H1 (cell line): ENCODE results near the gene PKP1. TPM values are rescaled to one million over a fixed set of nuclear protein-coding genes. Genes with fewer than 3 reads are reported as not detected.
A peak's percentile ranks its signal among the peaks of the same experiment; 100 is the strongest.

Experiments
- CTCF ChIA-PET: fragments of 300-600 bp; sonication (Branson Sonifier 250); formaldehyde crosslinking; loops from one replicate; lab custom pipeline; 2021; ENCODE audit not compliant: partially characterized antibody; lab: Charles Lee
- POLR2A ChIA-PET: fragments of 300-600 bp; sonication (Branson Sonifier 250); formaldehyde crosslinking; loops from one replicate; lab custom pipeline; 2021; ENCODE audit warnings: inconsistent platforms; ENCODE audit not compliant: partially characterized antibody; lab: Charles Lee
- DNase-seq, 2 experiments: peaks; one replicate each; pipeline versions ENCODE4 v3.0.0 to v3.0.0-alpha.2; 2010 to 2022; ENCODE audit warnings: low spot score in 2 of 2, low read depth in 1 of 2, mixed read lengths in 1 of 2
- FAIRE-seq: peaks from 2 replicates; lab custom pipeline; 2011; peaks lifted over from hg19 to GRCh38; lab: Jason Lieb, UNC
- H2AFZ ChIP-seq: 2 replicates; pipeline ENCODE4 v1.8.1; 2012; ENCODE audit warnings: low read length, inconsistent platforms
- H2AK5ac ChIP-seq: 2 replicates; pipeline ENCODE4 v1.6.1; 2013; ENCODE audit warnings: low read depth, low read length
- H2BK120ac ChIP-seq: replicated peaks from 2 replicates; pipeline ENCODE3; 2013; ENCODE audit warnings: low read depth, low read length, inconsistent platforms
- H2BK12ac ChIP-seq: 2 replicates; pipeline ENCODE4 v1.6.1; 2013; ENCODE audit warnings: low read depth, low read length
- H2BK15ac ChIP-seq: 2 replicates; pipeline ENCODE4 v1.6.1; 2013; ENCODE audit warnings: low read length
- H2BK20ac ChIP-seq: 2 replicates; pipeline ENCODE4 v1.6.1; 2013; ENCODE audit warnings: low read length
- H2BK5ac ChIP-seq: 2 replicates; pipeline ENCODE4 v1.6.1; 2013; ENCODE audit warnings: low read depth, low read length
- H3K14ac ChIP-seq: 2 replicates; pipeline ENCODE4 v1.6.1; 2013; ENCODE audit warnings: inconsistent platforms; ENCODE audit not compliant: insufficient read length
- H3K18ac ChIP-seq: 2 replicates; pipeline ENCODE4 v1.6.1; 2013; ENCODE audit warnings: low read length; ENCODE audit errors: extremely low read depth
- H3K23ac ChIP-seq: 2 replicates; pipeline ENCODE4 v1.6.1; 2013; ENCODE audit warnings: inconsistent platforms; ENCODE audit not compliant: insufficient read length
- H3K23me2 ChIP-seq: 2 replicates; pipeline ENCODE4 v1.6.1; 2013; ENCODE audit warnings: low read depth, low read length
- H3K27ac ChIP-seq: 2 replicates; pipeline ENCODE4 v1.6.1; 2011; ENCODE audit warnings: low read depth, low read length, inconsistent platforms
- H3K27me3 ChIP-seq, 4 experiments: replicated peaks in 1 of 4; 1 replicate in 1 of 4; 2 replicates in 3 of 4; pipeline versions ENCODE4 v1.6.1 to v1.8.1; 2011 to 2013; ENCODE audit warnings: low read length in 3 of 4, mild to moderate bottlenecking in 3 of 4, inconsistent platforms in 2 of 4, mixed read lengths in 2 of 4, moderate library complexity in 1 of 4; ENCODE audit not compliant: control insufficient read depth in 3 of 4, insufficient read depth in 3 of 4; ENCODE audit errors: extremely low read depth in 1 of 4
- H3K36me3 ChIP-seq, 4 experiments: 2 replicates each; pipeline versions ENCODE4 v1.6.1 to v1.8.1; 2011 to 2013; ENCODE audit warnings: mild to moderate bottlenecking in 4 of 4, low read length in 3 of 4, moderate library complexity in 2 of 4, control low read depth in 1 of 4, inconsistent platforms in 1 of 4; ENCODE audit not compliant: insufficient read depth in 4 of 4, control insufficient read depth in 2 of 4
- H3K4ac ChIP-seq: replicated peaks from 2 replicates; pipeline ENCODE3; 2013; ENCODE audit warnings: low read length, low read depth, mixed read lengths, inconsistent platforms; ENCODE audit not compliant: insufficient read length
- H3K4me1 ChIP-seq, 4 experiments: replicated peaks in 1 of 4; 1 replicate in 1 of 4; 2 replicates in 3 of 4; pipeline versions ENCODE4 v1.6.1 to v1.8.1; 2011 to 2013; ENCODE audit warnings: low read length in 3 of 4, inconsistent platforms in 2 of 4, mixed read lengths in 1 of 4; ENCODE audit not compliant: insufficient read depth in 4 of 4, control insufficient read depth in 3 of 4
- H3K4me2 ChIP-seq, 2 experiments: 2 replicates each; pipeline versions ENCODE4 v1.6.1 to v1.8.1; 2011 to 2013; ENCODE audit warnings: low read depth in 2 of 2, low read length in 2 of 2, control low read depth in 1 of 2, inconsistent platforms in 1 of 2, mild to moderate bottlenecking in 1 of 2; ENCODE audit not compliant: insufficient read depth in 1 of 2
- H3K4me3 ChIP-seq, 4 experiments: fragments of 200-600, 300-600 bp in 1 of 4; sonication (generic), shearing (Covaris generic), sonication (Bioruptor Twin) in 1 of 4; 2 replicates each; pipeline versions ENCODE4 v1.5.1 to v1.8.1; 2011 to 2016; ENCODE audit warnings: low read length in 4 of 4, low read depth in 3 of 4, control low read depth in 2 of 4, inconsistent platforms in 2 of 4, mild to moderate bottlenecking in 2 of 4, mixed read lengths in 1 of 4, moderate library complexity in 1 of 4; ENCODE audit not compliant: insufficient read depth in 2 of 4; ENCODE audit errors: extremely low read depth in 1 of 4
- H3K56ac ChIP-seq: replicated peaks from 2 replicates; pipeline ENCODE3; 2013; ENCODE audit warnings: low read depth, mild to moderate bottlenecking, mixed read lengths, low read length, inconsistent platforms; ENCODE audit not compliant: insufficient read length
- H3K79me1 ChIP-seq: 2 replicates; pipeline ENCODE4 v1.6.1; 2013; ENCODE audit warnings: low read depth, low read length, control low read depth
- H3K79me2 ChIP-seq, 2 experiments: 2 replicates each; pipeline versions ENCODE4 v1.6.1 to v1.8.1; 2012 to 2013; ENCODE audit warnings: low read length in 2 of 2, mild to moderate bottlenecking in 2 of 2, inconsistent platforms in 1 of 2; ENCODE audit not compliant: insufficient read depth in 2 of 2, control insufficient read depth in 1 of 2
- H3K9ac ChIP-seq, 4 experiments: replicated peaks in 1 of 4; 1 replicate in 1 of 4; 2 replicates in 3 of 4; pipeline versions ENCODE4 v1.6.1 to v1.8.1; 2011 to 2013; ENCODE audit warnings: low read depth in 3 of 4, low read length in 3 of 4, control low read depth in 2 of 4, mild to moderate bottlenecking in 2 of 4, moderate library complexity in 2 of 4, inconsistent platforms in 1 of 4; ENCODE audit errors: extremely low read depth in 1 of 4
- H3K9me3 ChIP-seq, 2 experiments: 2 replicates each; pipeline versions ENCODE4 v1.6.1 to v1.8.1; 2012 to 2013; ENCODE audit warnings: mild to moderate bottlenecking in 2 of 2, moderate library complexity in 2 of 2, control low read depth in 1 of 2, inconsistent platforms in 1 of 2, low read depth in 1 of 2, low read length in 1 of 2, mixed read lengths in 1 of 2; ENCODE audit not compliant: insufficient read depth in 2 of 2
- H4K20me1 ChIP-seq, 2 experiments: replicated peaks in 1 of 2; 2 replicates each; pipeline versions ENCODE3 to v1.8.1; 2011 to 2013; ENCODE audit warnings: inconsistent platforms in 2 of 2, low read length in 2 of 2, mild to moderate bottlenecking in 1 of 2; ENCODE audit not compliant: insufficient read depth in 2 of 2, control insufficient read depth in 1 of 2
- H4K5ac ChIP-seq: 2 replicates; pipeline ENCODE4 v1.6.1; 2013; ENCODE audit warnings: low read length, low read depth, mixed read lengths, inconsistent platforms; ENCODE audit not compliant: insufficient read length
- H4K8ac ChIP-seq: 2 replicates; pipeline ENCODE4 v1.8.0; 2013; ENCODE audit warnings: mild to moderate bottlenecking, moderate library complexity, low read length, inconsistent platforms; ENCODE audit not compliant: insufficient read depth; ENCODE audit errors: extremely low read depth
- H4K91ac ChIP-seq: replicated peaks from 2 replicates; pipeline ENCODE3; 2013; ENCODE audit warnings: low read length, mixed read lengths, inconsistent platforms; ENCODE audit not compliant: insufficient read length
- BCL11A ChIP-seq, 2 experiments: IDR thresholded peaks; one replicate each; pipeline ENCODE4 v1.6.1; 2011; ENCODE audit warnings: low read depth in 2 of 2, low read length in 2 of 2, mild to moderate bottlenecking in 2 of 2
- CBX8 ChIP-seq: fragments of 300-800, 300-1000 bp; sonication (generic); IDR thresholded peaks from 2 replicates; pipeline ENCODE4 v1.7.1; 2016; ENCODE audit warnings: low read depth, low read length, borderline replicate concordance
- CEBPB ChIP-seq: IDR thresholded peaks from 2 replicates; pipeline ENCODE4 v1.6.1; 2012; ENCODE audit warnings: low read depth, low read length
- CTBP2 ChIP-seq: IDR thresholded peaks from 2 replicates; pipeline ENCODE4 v1.7.0; 2011; ENCODE audit warnings: borderline replicate concordance, mild to moderate bottlenecking, moderate library complexity, mixed read lengths, low read length; ENCODE audit not compliant: insufficient read depth, insufficient read length
- EGR1 ChIP-seq: IDR thresholded peaks from 2 replicates; pipeline ENCODE4 v1.6.1; 2011; ENCODE audit warnings: low read depth, low read length, borderline replicate concordance
- EP300 ChIP-seq, 2 experiments: IDR thresholded peaks; 1 replicate in 1 of 2; 2 replicates in 1 of 2; pipeline ENCODE4 v1.6.1; 2011 to 2012; ENCODE audit warnings: low read depth in 2 of 2, low read length in 2 of 2, mild to moderate bottlenecking in 2 of 2, borderline replicate concordance in 1 of 2, inconsistent platforms in 1 of 2, moderate library complexity in 1 of 2
- GTF2F1 ChIP-seq: IDR thresholded peaks from 2 replicates; pipeline ENCODE4 v1.6.1; 2012; ENCODE audit warnings: low read depth, low read length, improper control_type of control experiment, borderline replicate concordance
- KDM1A ChIP-seq: fragments of 200-600, 300-600 bp; sonication (generic); IDR thresholded peaks from 2 replicates; pipeline ENCODE4 v1.7.1; 2016; ENCODE audit warnings: mild to moderate bottlenecking, low read length, borderline replicate concordance
- POLR2A ChIP-seq, 2 experiments: IDR thresholded peaks; 1 replicate in 1 of 2; 2 replicates in 1 of 2; pipeline ENCODE4 v1.6.1; 2011; ENCODE audit warnings: low read depth in 2 of 2, low read length in 2 of 2, mild to moderate bottlenecking in 2 of 2; ENCODE audit errors: control extremely low read depth in 1 of 2
- SIN3A ChIP-seq, 2 experiments: IDR thresholded peaks in 1 of 2; conservative IDR thresholded peaks in 1 of 2; 2 replicates each; pipeline ENCODE4 v1.6.1; 2011 to 2012; ENCODE audit warnings: low read length in 2 of 2, improper control_type of control experiment in 1 of 2, low read depth in 1 of 2, mild to moderate bottlenecking in 1 of 2
- SIRT6 ChIP-seq: IDR thresholded peaks from one replicate; pipeline ENCODE4 v1.7.1; 2012; ENCODE audit warnings: low read length, inconsistent platforms
- SP1 ChIP-seq: IDR thresholded peaks from 2 replicates; pipeline ENCODE4 v1.6.1; 2011; ENCODE audit warnings: low read depth, low read length
- SP2 ChIP-seq: IDR thresholded peaks from 2 replicates; pipeline ENCODE4 v1.6.1; 2012; ENCODE audit warnings: mild to moderate bottlenecking, low read length, inconsistent platforms
- WGBS, 2 experiments: shearing (Covaris generic) in 1 of 2; methylation state at CpG; one replicate each; pipeline versions ENCODE4 v1.1.6 to v1.1.7; 2013 to 2015; ENCODE audit warnings: low lambda C conversion rate in 2 of 2, mixed read lengths in 2 of 2, inconsistent platforms in 1 of 2, low coverage in 1 of 2, missing lambda C conversion rate in 1 of 2; ENCODE audit not compliant: insufficient replicate concordance in 2 of 2, insufficient coverage in 1 of 2, insufficient read length in 1 of 2; ENCODE audit errors: extremely low coverage in 1 of 2, missing lambda C conversion rate in 1 of 2; 5-methylcytosine and 5-hydroxymethylcytosine counted together
- polyA plus RNA-seq, 7 experiments: library from polyadenylated mRNA; depleted of rRNA in 3 of 7; stranded (reverse) in 5 of 7; unstranded in 2 of 7; fragments of >200 nt in 5 of 7; fragments of 200-250 nt in 2 of 7; gene quantifications; 1 replicate in 5 of 7; 2 replicates in 1 of 7; 4 replicates in 1 of 7; pipeline versions ENCODE4 v1.2.1 to v1.2.3, GENCODE V29; 2011 to 2013; ENCODE audit warnings: missing spikeins in 2 of 7, mixed read lengths in 2 of 7
- total RNA-seq: library from RNA; stranded (reverse); fragmentation: NEBNext Ultra II Directional; extraction: Animal tissue kit (Norgen Biotek cat#: 25700); gene quantifications from 2 replicates; pipeline ENCODE4 v1.2.1, GENCODE V29; 2021
- TF ChIP-seq, protein P1 (sequence below): IDR thresholded peaks from 2 replicates; pipeline ENCODE4 v1.6.1; 2012; ENCODE audit warnings: inconsistent platforms

The PKP1 gene
- total and polyA plus RNA-seq, 2 of the 8 experiments (the other 6 are each of a cell fraction or from before 2014, with no cell fraction given) = 0.21 to 0.95 TPM

DNA sequence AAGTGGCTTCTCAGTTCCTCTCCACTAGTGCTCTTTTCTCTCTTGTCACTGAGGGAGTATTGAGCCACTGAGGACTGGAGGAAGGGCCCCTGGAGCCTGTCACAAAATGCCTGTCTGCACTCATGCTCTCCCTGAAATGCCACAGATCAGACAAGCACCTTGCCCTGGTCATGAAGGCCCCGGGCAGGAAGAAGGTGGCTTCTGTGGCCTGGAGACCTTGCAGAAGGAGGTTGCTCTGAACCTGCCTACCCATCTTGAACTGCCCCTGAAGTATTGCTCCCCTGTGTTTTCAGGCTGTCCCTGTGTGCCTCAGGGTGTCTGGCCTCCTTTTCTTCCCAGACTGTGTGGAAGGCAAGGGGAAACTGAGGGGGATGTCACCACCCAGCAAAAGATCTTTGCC, 3.1 kb downstream of the PKP1 start:
- Histone ChIP-seq H3K56ac (no peak overlapping the region), H3K79me2 (no peaks in the 10 kb centered on the region), H3K27me3 (peaks cover 15 to 30% (median 29%) of the 10 kb centered on the region in 4 experiments), H2BK120ac (no peak overlapping the region), H3K4me3 (no peak overlapping the region), H3K4me2 (no peak overlapping the region), H2AFZ (no peak overlapping the region), H2AK5ac (peak overlapping the region; percentile 16; the same call in 1 of the 2 replicates), H2BK15ac (no peak overlapping the region), H3K14ac (no peak overlapping the region), H3K79me1 (no peaks in the 10 kb centered on the region), H2BK20ac (no peak overlapping the region), H4K20me1 (no peaks in the 10 kb centered on the region), H3K36me3 (no peaks in the 10 kb centered on the region), H3K4ac (no peak overlapping the region), H3K9ac (no peak overlapping the region), H3K23ac (no peak overlapping the region), H3K23me2 (peaks cover 8% of the 10 kb centered on the region; the same call in 1 of the 2 replicates), H4K91ac (peak overlapping the region; percentile 3), H4K8ac (no peak overlapping the region), H2BK5ac (no peak overlapping the region), H2BK12ac (no peak overlapping the region), H3K27ac (no peak overlapping the region), H3K9me3 (no peaks in the 10 kb centered on the region; a peak in 1 of 4 replicates), H3K4me1 (peaks cover 0 to 15% (median 9%) of the 10 kb centered on the region in 4 experiments; a peak in 6 of 7 replicates), H4K5ac (no peak overlapping the region), H3K18ac (no peak overlapping the region)
- DNase-seq (no peak), FAIRE-seq (no peak)
- 100% methylated on average over 1 of the region's 1 CpG; no CpG with 5 or more reads in 1 of the 2 experiments for WGBS, 2 experiments
- POLR2A ChIA-PET = no interaction called here
- CTCF ChIA-PET = interaction anchor here (0.8 to 4.4 kb wide), 6 partner anchors 13 to 122 kb away, joined by 3 to 35 read pairs (median 8); no protein-coding TSS in a partner anchor
- TF ChIP-seq, protein P1, sequence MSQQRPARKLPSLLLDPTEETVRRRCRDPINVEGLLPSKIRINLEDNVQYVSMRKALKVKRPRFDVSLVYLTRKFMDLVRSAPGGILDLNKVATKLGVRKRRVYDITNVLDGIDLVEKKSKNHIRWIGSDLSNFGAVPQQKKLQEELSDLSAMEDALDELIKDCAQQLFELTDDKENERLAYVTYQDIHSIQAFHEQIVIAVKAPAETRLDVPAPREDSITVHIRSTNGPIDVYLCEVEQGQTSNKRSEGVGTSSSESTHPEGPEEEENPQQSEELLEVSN = no peak
- TF ChIP-seq CEBPB = no peak
- TF ChIP-seq POLR2A (IDR thresholded peaks at IDR 0.05; ENCODE audit: control extremely low read depth in 1 of 2, low read depth in 2 of 2, low read length in 2 of 2) = no peak
- TF ChIP-seq EP300 (IDR thresholded peaks at IDR 0.05; ENCODE audit: borderline replicate concordance in 1 of 2, low read depth in 2 of 2, low read length in 2 of 2) = no peak
- no peak for TF ChIP-seq CBX8
- TF ChIP-seq SP1 = no peak
- TF ChIP-seq CTBP2 = no peak
- no peak for TF ChIP-seq BCL11A (IDR thresholded peaks at IDR 0.05; ENCODE audit: low read depth in 2 of 2, low read length in 2 of 2)
- no peak for TF ChIP-seq SIN3A (conservative IDR thresholded peaks at IDR 0.05 in 1 of 2, IDR thresholded peaks at IDR 0.05 in 1 of 2; ENCODE audit: low read depth in 1 of 2, low read length in 2 of 2)
- no peak for TF ChIP-seq SIRT6
- no peak for TF ChIP-seq GTF2F1
- TF ChIP-seq EGR1 = no peak
- TF ChIP-seq SP2 = no peak
- TF ChIP-seq KDM1A = no peak
